GM19238 (cell line): ENCODE results near the gene METTL14.

Experiments
- DNase-seq: peaks from one replicate; pipeline ENCODE4 v3.0.0; 2011; ENCODE audit warnings: low spot score; ENCODE audit not compliant: insufficient read length

Gene METTL14

GRCh38 chr4:118757761-118758251, 72.6 kb downstream of the METTL14 start:
- DNase-seq, result no peak

GRCh38 chr4:118758293-118758692, 73.1 kb downstream of the METTL14 start:
- DNase-seq, result no peak

GRCh38 chr4:118759481-118759880, 74.3 kb downstream of the METTL14 start:
- no peak for DNase-seq

- DNase-seq, result no peak
These were observed 74.9 kb downstream of the METTL14 start for GRCh38 chr4:118760092-118760491.

- DNase-seq, result no peak
These were observed 75.3 kb downstream of the METTL14 start for GRCh38 chr4:118760493-118760892.

GRCh38 chr4:118761397-118762016, 76.3 kb downstream of the METTL14 start:
- no peak for DNase-seq

GRCh38 chr4:118762155-118762554, 77.0 kb downstream of the METTL14 start:
- no peak for DNase-seq

GRCh38 chr4:118762730-118763477, 77.7 kb downstream of the METTL14 start:
- no peak for DNase-seq
